ENCODE data around the gene NOC2L.

NOC2L gene

GRCh38 chr1:914131-914890 is 44.7 kb downstream of the NOC2L start:
- H3K27me3 ChIP-seq (ENCODE audit: insufficient read depth, poor library complexity, severe bottlenecking) = no peaks in the 10 kb centered on the region
- TF ChIP-seq CTCF (IDR thresholded peaks at IDR 0.05; ENCODE audit: insufficient read depth, low read length) (no peak), POLR2AphosphoS5 (IDR thresholded peaks at IDR 0.05; ENCODE audit: low read depth) (no peak), GABPA (IDR thresholded peaks at IDR 0.05; ENCODE audit: low read depth) (no peak), SPI1 (IDR thresholded peaks at IDR 0.05; ENCODE audit: borderline replicate concordance, low read depth) (no peak)
- TF ChIP-seq, protein P1, sequence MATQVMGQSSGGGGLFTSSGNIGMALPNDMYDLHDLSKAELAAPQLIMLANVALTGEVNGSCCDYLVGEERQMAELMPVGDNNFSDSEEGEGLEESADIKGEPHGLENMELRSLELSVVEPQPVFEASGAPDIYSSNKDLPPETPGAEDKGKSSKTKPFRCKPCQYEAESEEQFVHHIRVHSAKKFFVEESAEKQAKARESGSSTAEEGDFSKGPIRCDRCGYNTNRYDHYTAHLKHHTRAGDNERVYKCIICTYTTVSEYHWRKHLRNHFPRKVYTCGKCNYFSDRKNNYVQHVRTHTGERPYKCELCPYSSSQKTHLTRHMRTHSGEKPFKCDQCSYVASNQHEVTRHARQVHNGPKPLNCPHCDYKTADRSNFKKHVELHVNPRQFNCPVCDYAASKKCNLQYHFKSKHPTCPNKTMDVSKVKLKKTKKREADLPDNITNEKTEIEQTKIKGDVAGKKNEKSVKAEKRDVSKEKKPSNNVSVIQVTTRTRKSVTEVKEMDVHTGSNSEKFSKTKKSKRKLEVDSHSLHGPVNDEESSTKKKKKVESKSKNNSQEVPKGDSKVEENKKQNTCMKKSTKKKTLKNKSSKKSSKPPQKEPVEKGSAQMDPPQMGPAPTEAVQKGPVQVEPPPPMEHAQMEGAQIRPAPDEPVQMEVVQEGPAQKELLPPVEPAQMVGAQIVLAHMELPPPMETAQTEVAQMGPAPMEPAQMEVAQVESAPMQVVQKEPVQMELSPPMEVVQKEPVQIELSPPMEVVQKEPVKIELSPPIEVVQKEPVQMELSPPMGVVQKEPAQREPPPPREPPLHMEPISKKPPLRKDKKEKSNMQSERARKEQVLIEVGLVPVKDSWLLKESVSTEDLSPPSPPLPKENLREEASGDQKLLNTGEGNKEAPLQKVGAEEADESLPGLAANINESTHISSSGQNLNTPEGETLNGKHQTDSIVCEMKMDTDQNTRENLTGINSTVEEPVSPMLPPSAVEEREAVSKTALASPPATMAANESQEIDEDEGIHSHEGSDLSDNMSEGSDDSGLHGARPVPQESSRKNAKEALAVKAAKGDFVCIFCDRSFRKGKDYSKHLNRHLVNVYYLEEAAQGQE (IDR thresholded peaks at IDR 0.05; ENCODE audit: insufficient replicate concordance, low read depth) = no peak
- no peak overlapping the region for H3K4me3 ChIP-seq (replicated peaks; ENCODE audit: insufficient read depth, low read length)
- no peak for DNase-seq (ENCODE audit: low read depth in 1 of 2, low spot score in 1 of 2)
- no peak overlapping the region for H3K27ac ChIP-seq (replicated peaks)

- peak overlapping the region; percentile 62 for H3K27ac ChIP-seq (replicated peaks)
- TF ChIP-seq POLR2AphosphoS5 (IDR thresholded peaks at IDR 0.05; ENCODE audit: low read depth) (no peak), GABPA (IDR thresholded peaks at IDR 0.05; ENCODE audit: low read depth) (no peak), CTCF (IDR thresholded peaks at IDR 0.05; ENCODE audit: insufficient read depth, low read length) (no peak), SPI1 (IDR thresholded peaks at IDR 0.05; ENCODE audit: borderline replicate concordance, low read depth) (no peak)
- TF ChIP-seq, protein P1 (IDR thresholded peaks at IDR 0.05; ENCODE audit: insufficient replicate concordance, low read depth) = no peak
- no peak overlapping the region for H3K4me3 ChIP-seq (replicated peaks; ENCODE audit: insufficient read depth, low read length)
- no peaks in the 10 kb centered on the region for H3K27me3 ChIP-seq (ENCODE audit: insufficient read depth, poor library complexity, severe bottlenecking)
- no peak for DNase-seq (ENCODE audit: low read depth in 1 of 2, low spot score in 1 of 2)
These were observed 45.4 kb downstream of the NOC2L start for GRCh38 chr1:913491-914130.

GRCh38 chr1:912740-913301 is 46.2 kb downstream of the NOC2L start:
- Histone ChIP-seq H3K27ac (replicated peaks) (peak overlapping the region; percentile 62), H3K27me3 (ENCODE audit: insufficient read depth, poor library complexity, severe bottlenecking) (no peaks in the 10 kb centered on the region), H3K4me3 (replicated peaks; ENCODE audit: insufficient read depth, low read length) (no peak overlapping the region)
- TF ChIP-seq, protein P1 (IDR thresholded peaks at IDR 0.05; ENCODE audit: insufficient replicate concordance, low read depth) = no peak
- TF ChIP-seq SPI1 (IDR thresholded peaks at IDR 0.05; ENCODE audit: borderline replicate concordance, low read depth) (peak; percentile 24; the same call in 1 of the 2 replicates), POLR2AphosphoS5 (IDR thresholded peaks at IDR 0.05; ENCODE audit: low read depth) (no peak), CTCF (IDR thresholded peaks at IDR 0.05; ENCODE audit: insufficient read depth, low read length) (peak; percentile 17), GABPA (IDR thresholded peaks at IDR 0.05; ENCODE audit: low read depth) (no peak)
- DNase-seq (ENCODE audit: low read depth in 1 of 2, low spot score in 1 of 2) = peak in 1 of 2 experiments; percentile 75
